ENCODE data around the gene PROZ.

DNA sequence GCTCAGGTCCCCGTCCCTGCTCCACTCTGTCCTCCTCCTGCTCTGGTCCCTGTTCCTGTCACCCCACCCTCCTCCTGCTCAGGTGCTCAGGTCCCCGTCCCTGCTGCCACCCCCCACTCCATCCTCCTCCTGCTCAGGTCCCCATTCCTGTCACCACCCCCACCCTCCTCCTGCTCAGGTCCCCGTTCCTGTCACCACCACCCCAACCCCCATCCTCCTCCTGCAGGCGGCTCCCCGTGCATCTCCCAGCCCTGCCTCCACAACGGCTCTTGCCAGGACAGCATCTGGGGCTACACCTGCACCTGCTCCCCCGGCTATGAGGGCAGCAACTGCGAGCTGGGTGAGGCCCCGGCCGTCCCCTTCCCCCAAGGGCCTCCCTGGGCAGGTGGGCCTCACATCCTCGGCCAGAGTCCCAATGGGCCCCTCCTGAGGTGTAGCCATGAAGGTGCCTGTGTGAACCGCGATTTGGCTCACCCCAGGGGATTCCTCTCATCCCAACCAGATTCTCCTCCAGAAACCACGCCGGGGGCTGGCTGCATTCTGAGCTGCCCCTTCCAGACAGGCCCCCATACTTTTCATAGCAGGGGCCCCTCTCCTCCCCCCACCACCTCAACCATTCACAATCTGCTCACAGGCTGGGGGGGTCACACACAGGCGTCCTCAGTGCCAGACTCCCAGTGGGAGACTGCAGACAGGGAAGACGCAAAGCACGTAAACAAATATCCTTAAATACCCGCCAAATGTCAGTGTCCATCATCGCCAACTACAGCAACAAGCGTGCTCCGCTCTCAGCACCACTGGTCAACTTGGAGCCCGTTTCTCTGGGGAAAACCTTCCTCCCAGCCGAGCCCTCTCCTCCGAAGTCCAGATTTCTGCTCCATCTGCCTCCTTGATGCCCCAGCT, 4.6 kb downstream of the PROZ start:
- TF ChIP-seq POLR2A (IDR thresholded peaks at IDR 0.05) (no peak), POLR2AphosphoS5 (IDR thresholded peaks at IDR 0.05) (no peak)

All from sigmoid colon (tissue), 4 donors.